ENCODE data around the gene OR51L1. TPM values are rescaled to one million over a fixed set of nuclear protein-coding genes. Genes with fewer than 3 reads are reported as not detected.

The OR51L1 gene
- total RNA-seq, 1 experiment from 2014 or later = not detected

GRCh38 chr11:5046754-5047330 is 52.2 kb downstream of the OR51L1 start:
- DNase-seq (ENCODE audit: low spot score) = no peak

Other genes with a start within 250 kb of the OR51L1 start
- not detected in 2 replicates for gene OR51F1, start 224.9 kb upstream of the OR51L1 start, total RNA-seq (2014; rRNA removed; shearing (Covaris generic))
- not detected in 2 replicates for gene OR52R1, start 190.5 kb upstream of the OR51L1 start, total RNA-seq (2014; rRNA removed; shearing (Covaris generic))
- not detected in 2 replicates for gene OR51F2, start 173.5 kb upstream of the OR51L1 start, total RNA-seq (2014; rRNA removed; shearing (Covaris generic))
- gene OR51S1, start 145.6 kb upstream of the OR51L1 start, total RNA-seq (2014; rRNA removed; shearing (Covaris generic)) = not detected in 2 replicates
- gene OR51T1, start 113.0 kb upstream of the OR51L1 start, total RNA-seq (2014; rRNA removed; shearing (Covaris generic)) = not detected in 2 replicates
- not detected in 2 replicates for gene OR51A7, start 91.1 kb upstream of the OR51L1 start, total RNA-seq (2014; rRNA removed; shearing (Covaris generic))
- gene OR51G2, start 75.5 kb upstream of the OR51L1 start, total RNA-seq (2014; rRNA removed; shearing (Covaris generic)) = 0.23 TPM in 1 of 2 replicates, not detected in the other
- not detected in 2 replicates for gene OR51G1, start 70.5 kb upstream of the OR51L1 start, total RNA-seq (2014; rRNA removed; shearing (Covaris generic))
- gene OR51A4, start 47.2 kb upstream of the OR51L1 start, total RNA-seq (2014; rRNA removed; shearing (Covaris generic)) = not detected in 2 replicates
- gene OR51A2, start 39.1 kb upstream of the OR51L1 start, total RNA-seq (2014; rRNA removed; shearing (Covaris generic)) = not detected in 2 replicates
- gene OR52J3, start 51.7 kb downstream of the OR51L1 start, total RNA-seq (2014; rRNA removed; shearing (Covaris generic)) = not detected in 2 replicates
- not detected in 2 replicates for gene OR52E2, start 64.8 kb downstream of the OR51L1 start, total RNA-seq (2014; rRNA removed; shearing (Covaris generic))
- gene OR52E1, start 74.7 kb downstream of the OR51L1 start, total RNA-seq (2014; rRNA removed; shearing (Covaris generic)) = not detected in 2 replicates
- not detected in 2 replicates for gene OR52A5, start 143.5 kb downstream of the OR51L1 start, total RNA-seq (2014; rRNA removed; shearing (Covaris generic))
- not detected in 2 replicates for gene OR52A1, start 159.9 kb downstream of the OR51L1 start, total RNA-seq (2014; rRNA removed; shearing (Covaris generic))
- gene OR51V1, start 205.8 kb downstream of the OR51L1 start, total RNA-seq (2014; rRNA removed; shearing (Covaris generic)) = not detected in 2 replicates
- gene HBB, start 232.2 kb downstream of the OR51L1 start, total RNA-seq (2014; rRNA removed; shearing (Covaris generic)) = not detected in 2 replicates
- not detected in 2 replicates for gene HBD, start 239.6 kb downstream of the OR51L1 start, total RNA-seq (2014; rRNA removed; shearing (Covaris generic))

Measured in HT-29 (cell line).